Measurements from ENCODE around the gene TUBB4B. TPM values are rescaled to one million over a fixed set of nuclear protein-coding genes. Genes with fewer than 3 reads are reported as not detected.
A peak's percentile ranks its signal among the peaks of the same experiment; 100 is the strongest.

Gene TUBB4B
- total RNA-seq, 1 donor = 67.7 TPM

DNA sequence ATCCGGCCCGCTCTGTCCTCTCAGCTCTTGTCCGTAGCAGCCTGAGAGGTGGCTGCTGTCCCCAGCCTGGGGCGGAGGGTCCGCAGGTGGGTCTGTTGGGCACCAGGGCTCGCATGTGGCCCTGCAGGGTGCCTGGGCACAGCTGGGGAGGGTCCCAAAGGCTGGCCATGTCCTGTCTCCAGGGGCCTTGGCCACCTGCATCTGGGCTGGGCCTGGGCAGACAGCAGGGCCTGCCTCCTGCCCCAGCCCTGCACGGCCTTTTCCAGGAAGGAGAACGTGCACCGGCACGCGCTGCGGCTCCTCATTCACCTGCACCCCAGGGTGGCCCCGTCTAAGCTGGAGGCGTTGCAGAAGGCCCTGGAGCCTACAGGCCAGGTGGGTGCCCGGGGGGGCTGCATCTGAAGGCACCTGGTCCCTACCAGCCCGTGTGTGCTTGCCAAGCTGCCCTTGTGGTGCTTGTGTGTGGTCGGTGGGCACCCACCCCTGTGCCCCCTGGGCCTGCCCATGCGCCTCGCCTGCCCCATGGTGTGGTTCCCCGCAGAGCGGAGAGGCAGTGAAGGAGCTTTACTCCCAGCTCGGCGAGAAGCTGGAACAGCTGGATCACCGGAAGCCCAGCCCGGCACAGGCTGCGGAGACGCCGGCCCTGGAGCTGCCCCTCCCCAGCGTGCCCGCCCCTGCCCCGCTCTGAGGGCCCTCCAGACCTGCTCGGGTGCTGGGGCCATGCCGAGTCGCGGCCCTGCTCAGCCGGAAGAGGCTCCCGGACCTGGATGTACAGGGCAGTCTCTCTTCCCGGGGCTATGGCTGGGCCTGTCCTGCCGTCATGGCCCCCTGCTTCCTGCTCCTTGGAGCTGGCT is 31.4 kb downstream of the TUBB4B start:
- peaks cover 11% of the 10 kb centered on the region for H4K20me1 ChIP-seq (ENCODE audit: insufficient read depth, low read length)
- H2AFZ ChIP-seq (ENCODE audit: low read length) = no peak overlapping the region
- H3K27me3 ChIP-seq (ENCODE audit: insufficient read depth, low read length) = no peaks in the 10 kb centered on the region
- no peak overlapping the region for H3K4me2 ChIP-seq (ENCODE audit: insufficient read depth, low read length)
- TF ChIP-seq, protein P1, sequence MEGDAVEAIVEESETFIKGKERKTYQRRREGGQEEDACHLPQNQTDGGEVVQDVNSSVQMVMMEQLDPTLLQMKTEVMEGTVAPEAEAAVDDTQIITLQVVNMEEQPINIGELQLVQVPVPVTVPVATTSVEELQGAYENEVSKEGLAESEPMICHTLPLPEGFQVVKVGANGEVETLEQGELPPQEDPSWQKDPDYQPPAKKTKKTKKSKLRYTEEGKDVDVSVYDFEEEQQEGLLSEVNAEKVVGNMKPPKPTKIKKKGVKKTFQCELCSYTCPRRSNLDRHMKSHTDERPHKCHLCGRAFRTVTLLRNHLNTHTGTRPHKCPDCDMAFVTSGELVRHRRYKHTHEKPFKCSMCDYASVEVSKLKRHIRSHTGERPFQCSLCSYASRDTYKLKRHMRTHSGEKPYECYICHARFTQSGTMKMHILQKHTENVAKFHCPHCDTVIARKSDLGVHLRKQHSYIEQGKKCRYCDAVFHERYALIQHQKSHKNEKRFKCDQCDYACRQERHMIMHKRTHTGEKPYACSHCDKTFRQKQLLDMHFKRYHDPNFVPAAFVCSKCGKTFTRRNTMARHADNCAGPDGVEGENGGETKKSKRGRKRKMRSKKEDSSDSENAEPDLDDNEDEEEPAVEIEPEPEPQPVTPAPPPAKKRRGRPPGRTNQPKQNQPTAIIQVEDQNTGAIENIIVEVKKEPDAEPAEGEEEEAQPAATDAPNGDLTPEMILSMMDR (IDR thresholded peaks at IDR 0.05; ENCODE audit: extremely low read depth, low read depth, low read length) = no peak
- H3K4me1 ChIP-seq (ENCODE audit: insufficient read depth, low read length) = peaks cover 33% of the 10 kb centered on the region
- H3K9me3 ChIP-seq (ENCODE audit: low read depth, low read length) = no peaks in the 10 kb centered on the region
- H3K27ac ChIP-seq (ENCODE audit: low read depth, low read length) = no peak overlapping the region
- DNase-seq (ENCODE audit: insufficient read length, low spot score, missing footprints) = peak; percentile 41
- peaks cover 35% of the 10 kb centered on the region for H3K36me3 ChIP-seq (ENCODE audit: insufficient read depth, low read length)
- H3K79me2 ChIP-seq (ENCODE audit: insufficient read depth, low read length) = peaks cover 14% of the 10 kb centered on the region
- H3K4me3 ChIP-seq (ENCODE audit: insufficient read depth, low read length) = no peak overlapping the region

DNA sequence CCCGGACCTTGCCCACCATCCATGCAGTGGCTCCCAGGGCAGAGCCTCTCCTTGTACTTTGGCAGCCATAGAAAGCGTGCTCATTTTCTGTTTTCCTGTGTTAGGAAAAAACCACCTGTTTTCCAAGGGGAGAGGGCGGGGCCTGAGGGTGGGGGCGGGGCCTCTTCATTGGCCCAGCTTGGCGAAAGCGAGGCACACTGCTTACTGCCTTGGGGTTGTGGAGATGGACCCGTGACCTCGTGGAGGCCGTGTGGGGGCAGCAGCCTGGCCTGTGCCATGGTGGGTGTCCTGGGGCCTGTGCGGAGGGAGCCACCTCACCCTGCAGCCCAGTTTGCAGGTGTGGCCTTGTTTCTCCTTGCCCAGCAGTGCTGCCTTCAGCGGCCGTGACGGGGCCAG is 32.0 kb downstream of the TUBB4B start:
- Histone ChIP-seq H3K27ac (ENCODE audit: low read depth, low read length) (no peak overlapping the region), H4K20me1 (ENCODE audit: insufficient read depth, low read length) (peaks cover 7% of the 10 kb centered on the region), H2AFZ (ENCODE audit: low read length) (no peak overlapping the region), H3K4me2 (ENCODE audit: insufficient read depth, low read length) (no peak overlapping the region), H3K4me1 (ENCODE audit: insufficient read depth, low read length) (peaks cover 31% of the 10 kb centered on the region), H3K27me3 (ENCODE audit: insufficient read depth, low read length) (no peaks in the 10 kb centered on the region), H3K36me3 (ENCODE audit: insufficient read depth, low read length) (peaks cover 30% of the 10 kb centered on the region), H3K79me2 (ENCODE audit: insufficient read depth, low read length) (peaks cover 16% of the 10 kb centered on the region), H3K4me3 (ENCODE audit: insufficient read depth, low read length) (no peak overlapping the region), H3K9me3 (ENCODE audit: low read depth, low read length) (no peaks in the 10 kb centered on the region)
- DNase-seq (ENCODE audit: insufficient read length, low spot score, missing footprints) = peak; percentile 84
- TF ChIP-seq, protein P1 (IDR thresholded peaks at IDR 0.05; ENCODE audit: extremely low read depth, low read depth, low read length) = no peak

DNA sequence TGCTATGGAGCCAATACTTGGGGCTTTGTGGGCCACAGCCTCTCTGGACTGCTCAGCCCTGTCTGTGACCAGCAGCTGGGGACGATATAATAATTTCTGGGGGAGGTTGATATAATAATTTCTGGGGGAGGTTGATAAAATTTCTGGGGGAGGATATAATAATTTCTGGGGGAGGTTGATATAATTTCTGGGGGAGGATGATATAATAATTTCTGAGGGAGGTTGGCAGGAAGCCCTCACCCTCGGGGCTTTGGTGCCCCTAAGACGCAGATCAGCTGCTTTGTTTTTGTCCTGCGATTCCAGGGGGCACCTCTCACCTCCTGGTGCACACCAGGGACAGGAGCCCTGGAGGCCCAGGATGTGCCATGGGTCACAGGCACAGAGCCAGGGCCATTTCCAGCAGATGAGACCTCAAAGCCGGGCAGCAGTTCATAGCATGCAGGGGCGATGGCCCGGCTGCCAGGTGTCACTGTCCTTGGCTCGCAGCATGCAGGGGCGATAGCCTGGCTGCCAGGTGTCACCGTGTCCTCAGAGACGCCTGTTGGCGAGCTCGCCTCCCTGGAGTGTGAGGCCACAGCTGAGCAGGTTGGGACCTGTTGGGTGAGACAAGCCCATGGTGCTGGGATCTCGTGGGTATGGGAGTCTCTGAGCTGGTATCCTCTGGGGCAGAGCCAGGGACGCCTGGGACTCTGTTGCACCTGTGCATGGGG is 32.7 kb downstream of the TUBB4B start:
- Histone ChIP-seq H3K27me3 (ENCODE audit: insufficient read depth, low read length) (no peaks in the 10 kb centered on the region), H3K79me2 (ENCODE audit: insufficient read depth, low read length) (peaks cover 18% of the 10 kb centered on the region), H3K36me3 (ENCODE audit: insufficient read depth, low read length) (peaks cover 26% of the 10 kb centered on the region), H3K27ac (ENCODE audit: low read depth, low read length) (no peak overlapping the region), H3K4me3 (ENCODE audit: insufficient read depth, low read length) (no peak overlapping the region), H3K9me3 (ENCODE audit: low read depth, low read length) (no peaks in the 10 kb centered on the region), H3K4me1 (ENCODE audit: insufficient read depth, low read length) (peaks cover 25% of the 10 kb centered on the region), H4K20me1 (ENCODE audit: insufficient read depth, low read length) (peaks cover 6% of the 10 kb centered on the region), H3K4me2 (ENCODE audit: insufficient read depth, low read length) (no peak overlapping the region), H2AFZ (ENCODE audit: low read length) (no peak overlapping the region)
- peak; percentile 66 for DNase-seq (ENCODE audit: insufficient read length, low spot score, missing footprints)
- TF ChIP-seq, protein P1 (IDR thresholded peaks at IDR 0.05; ENCODE audit: extremely low read depth, low read depth, low read length) = no peak

DNA sequence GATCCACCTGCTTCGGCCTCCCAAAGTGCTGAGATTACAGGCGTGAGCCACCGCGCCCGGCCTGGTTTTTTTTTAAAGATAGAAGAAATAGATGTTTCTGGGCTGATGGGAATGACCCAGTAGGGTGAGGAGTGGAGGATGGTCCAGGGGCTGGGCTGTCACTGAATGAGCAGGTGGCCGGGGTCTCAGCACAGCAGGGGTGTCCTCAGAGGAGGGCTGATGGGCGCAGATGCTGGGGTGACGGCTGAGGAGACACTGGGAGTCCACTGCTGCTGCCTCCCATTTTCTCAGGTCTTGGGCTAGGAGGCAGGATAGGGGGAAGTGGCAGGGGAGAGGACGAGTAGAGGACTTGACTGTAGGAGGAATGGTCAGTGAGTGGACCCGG is 34.1 kb downstream of the TUBB4B start:
- Histone ChIP-seq H3K4me1 (ENCODE audit: insufficient read depth, low read length) (peaks cover 16% of the 10 kb centered on the region), H3K4me2 (ENCODE audit: insufficient read depth, low read length) (no peak overlapping the region), H3K4me3 (ENCODE audit: insufficient read depth, low read length) (no peak overlapping the region), H4K20me1 (ENCODE audit: insufficient read depth, low read length) (peaks cover 4% of the 10 kb centered on the region), H3K79me2 (ENCODE audit: insufficient read depth, low read length) (peaks cover 18% of the 10 kb centered on the region), H3K9me3 (ENCODE audit: low read depth, low read length) (no peaks in the 10 kb centered on the region), H3K27ac (ENCODE audit: low read depth, low read length) (no peak overlapping the region), H3K36me3 (ENCODE audit: insufficient read depth, low read length) (peaks cover 22% of the 10 kb centered on the region), H2AFZ (ENCODE audit: low read length) (no peak overlapping the region), H3K27me3 (ENCODE audit: insufficient read depth, low read length) (no peaks in the 10 kb centered on the region)
- DNase-seq (ENCODE audit: insufficient read length, low spot score, missing footprints) = no peak
- TF ChIP-seq, protein P1 (IDR thresholded peaks at IDR 0.05; ENCODE audit: extremely low read depth, low read depth, low read length) = no peak
